PFSK-1 (cell line): ENCODE results near the gene FAF1.

ENCODE experiments used
- FOXP2 ChIP-seq: optimal IDR thresholded peaks from 2 replicates; pipeline ENCODE3; 2011; ENCODE audit warnings: borderline replicate concordance, control low read depth, inconsistent platforms; ENCODE audit not compliant: insufficient read depth; ENCODE audit errors: extremely low read length, extremely low read depth
- POLR2AphosphoS5 ChIP-seq: IDR thresholded peaks from 2 replicates; pipeline ENCODE4 v1.6.1; 2012; ENCODE audit warnings: low read depth, mild to moderate bottlenecking, control low read depth, low read length, moderate library complexity
- REST ChIP-seq, 2 experiments: IDR thresholded peaks; 2 replicates each; pipeline versions ENCODE4 v1.6.1 to v1.8.0; 2011 to 2012; ENCODE audit warnings: low read depth in 2 of 2, low read length in 2 of 2, control low read depth in 1 of 2, inconsistent platforms in 1 of 2, mild to moderate bottlenecking in 1 of 2, moderate library complexity in 1 of 2; ENCODE audit not compliant: insufficient read depth in 1 of 2
- SIN3A ChIP-seq: IDR thresholded peaks from 2 replicates; pipeline ENCODE4 v1.6.1; 2012; ENCODE audit warnings: mild to moderate bottlenecking, low read length, moderate library complexity, borderline replicate concordance; ENCODE audit not compliant: insufficient read depth
- TAF1 ChIP-seq: IDR thresholded peaks from 2 replicates; pipeline ENCODE4 v1.6.1; 2012; ENCODE audit warnings: low read length, control low read depth, borderline replicate concordance; ENCODE audit not compliant: insufficient read depth

Gene FAF1

DNA sequence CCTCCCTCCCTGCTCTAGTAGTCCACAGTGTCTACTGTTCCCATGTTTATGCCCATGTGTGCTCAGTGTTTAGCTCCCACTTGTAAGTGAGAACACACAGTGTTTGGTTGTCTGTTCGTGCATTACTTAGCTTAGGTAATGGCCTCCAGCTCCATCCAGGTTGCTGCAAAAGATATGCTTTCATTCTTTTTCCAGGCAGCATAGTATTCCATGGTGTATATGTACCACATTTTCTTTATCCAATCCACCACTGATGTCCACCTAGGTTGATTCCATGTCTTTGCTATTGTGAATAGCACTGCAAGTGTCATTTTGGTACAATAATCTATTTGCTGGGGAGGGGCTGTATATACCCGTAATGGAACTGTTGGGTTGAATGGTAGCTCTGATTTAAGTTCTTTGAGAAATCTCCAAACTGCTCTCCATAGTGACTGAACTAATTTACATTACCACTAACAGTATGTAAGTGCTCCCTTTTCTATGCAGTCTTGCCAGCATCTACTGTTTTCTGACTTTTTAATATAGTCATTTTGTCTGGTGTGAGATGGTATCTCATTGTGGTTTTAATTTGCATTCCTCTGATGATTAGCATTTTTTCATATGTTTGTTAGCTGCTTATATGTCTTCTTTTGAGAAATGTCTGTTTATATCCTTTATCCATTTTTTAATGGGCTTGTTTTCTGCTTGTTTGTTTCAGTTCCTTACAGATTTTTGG lies 344.9 kb downstream of the FAF1 start:
- no peak for TF ChIP-seq SIN3A
- TF ChIP-seq POLR2AphosphoS5: no peak
- no peak for TF ChIP-seq REST (IDR thresholded peaks at IDR 0.05; ENCODE audit: insufficient read depth in 1 of 2, low read depth in 2 of 2, low read length in 2 of 2)
- TF ChIP-seq TAF1: no peak

DNA sequence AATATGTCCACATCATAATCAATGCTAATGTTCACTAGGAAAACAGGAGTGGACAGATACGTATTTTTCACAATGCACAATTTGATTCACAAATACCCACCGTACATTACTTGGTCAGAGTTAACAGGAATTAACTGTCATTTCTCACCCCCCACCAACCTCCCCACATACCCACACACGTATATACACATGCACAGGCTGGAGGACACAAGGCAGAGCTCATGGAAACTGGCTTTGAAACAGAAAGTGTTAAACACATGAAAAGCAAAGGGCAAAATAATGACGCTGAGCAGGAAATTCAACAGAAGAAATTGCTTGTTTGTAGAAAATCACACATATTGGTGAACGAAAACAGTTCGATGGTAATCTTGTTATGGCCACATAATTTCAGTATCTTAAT lies 348.4 kb downstream of the FAF1 start:
- TF ChIP-seq FOXP2 (no peak), REST (IDR thresholded peaks at IDR 0.05; ENCODE audit: insufficient read depth in 1 of 2, low read depth in 2 of 2, low read length in 2 of 2) (no peak), TAF1 (no peak), POLR2AphosphoS5 (no peak), SIN3A (no peak)

- TF ChIP-seq FOXP2 (no peak), REST (IDR thresholded peaks at IDR 0.05; ENCODE audit: insufficient read depth in 1 of 2, low read depth in 2 of 2, low read length in 2 of 2) (no peak), SIN3A (no peak)
Measured at GRCh38 chr1:50610563-50610962, 349.5 kb downstream of the FAF1 start.

DNA sequence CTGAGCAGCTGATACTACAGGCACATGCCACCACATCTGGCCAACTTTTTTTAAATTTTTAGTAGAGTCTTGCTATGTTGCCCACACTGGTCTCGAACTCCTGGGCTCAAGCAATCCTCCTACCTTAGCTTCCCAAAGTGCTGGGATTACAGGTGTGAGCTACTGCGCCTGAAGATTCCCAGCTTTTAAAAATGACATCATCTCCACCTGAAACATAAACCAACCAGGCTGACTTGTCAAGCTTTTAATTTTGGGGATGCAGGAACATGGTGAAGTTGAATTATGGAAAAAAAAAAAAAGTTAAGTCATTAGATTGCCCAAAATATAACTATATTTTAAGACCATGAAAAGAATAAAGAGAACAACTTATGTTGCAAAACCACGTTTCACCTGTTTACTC lies 350.6 kb downstream of the FAF1 start:
- TF ChIP-seq REST (IDR thresholded peaks at IDR 0.05; ENCODE audit: insufficient read depth in 1 of 2, low read depth in 2 of 2, low read length in 2 of 2) (no peak), FOXP2 (no peak), POLR2AphosphoS5 (no peak), TAF1 (no peak), SIN3A (no peak)
